Amygdala (tissue), 56 donors: ENCODE data around the gene ERVMER34-1.

Experiments used
- DNase-seq, 56 donors: peaks; one replicate each; lab custom pipeline; 2025; lab: John Stamatoyannopoulos, UW

The ERVMER34-1 gene

GRCh38 chr4:52726826-52727580 is 24.2 kb downstream of the ERVMER34-1 start:
- no peak for DNase-seq

DNA sequence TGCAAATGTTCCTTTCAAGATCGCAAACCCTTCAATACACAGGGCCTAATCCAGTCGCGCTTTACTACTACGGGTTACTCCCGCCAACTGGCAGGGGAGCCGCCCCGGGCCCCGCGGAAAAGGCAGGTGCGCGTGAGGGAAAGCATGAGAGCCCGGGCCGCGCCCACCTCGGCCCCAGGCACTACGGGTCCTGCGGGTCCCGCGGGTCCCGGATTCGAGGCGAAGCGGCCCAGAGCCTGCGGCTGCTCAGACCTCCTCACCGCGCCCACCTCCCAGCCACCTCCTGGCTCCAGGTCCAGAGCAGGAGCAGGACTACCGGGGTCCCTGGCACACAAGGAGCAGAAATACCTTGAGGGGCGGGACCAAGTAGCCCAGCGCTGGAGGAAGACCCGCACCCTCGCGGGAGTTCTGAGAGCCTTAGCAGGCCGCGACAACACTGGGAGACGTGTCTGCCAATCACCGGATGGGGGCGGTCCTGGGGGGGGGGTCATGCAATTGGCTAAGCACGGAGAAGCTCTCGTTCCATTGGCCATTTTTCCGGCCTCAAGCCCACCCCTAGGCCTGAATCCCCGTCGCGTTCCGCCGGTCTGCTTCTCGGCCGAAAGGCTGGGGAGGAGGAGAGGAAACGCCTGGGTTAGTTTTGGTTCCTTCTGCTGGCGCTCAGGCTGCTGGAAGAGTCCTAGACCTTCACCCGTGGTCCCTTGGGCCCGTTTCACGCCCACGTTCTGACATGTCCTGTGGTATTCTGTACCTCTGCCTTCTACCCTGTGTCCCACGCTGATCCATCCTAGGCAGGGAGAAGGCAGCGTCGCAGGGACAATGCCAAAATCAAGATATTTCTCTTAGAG is 29.0 kb downstream of the ERVMER34-1 start:
- DNase-seq: peak; percentile 32 to 97 (median 92)

- no peak for DNase-seq
Measured at GRCh38 chr4:52718123-52718522, 33.1 kb downstream of the ERVMER34-1 start.

DNA sequence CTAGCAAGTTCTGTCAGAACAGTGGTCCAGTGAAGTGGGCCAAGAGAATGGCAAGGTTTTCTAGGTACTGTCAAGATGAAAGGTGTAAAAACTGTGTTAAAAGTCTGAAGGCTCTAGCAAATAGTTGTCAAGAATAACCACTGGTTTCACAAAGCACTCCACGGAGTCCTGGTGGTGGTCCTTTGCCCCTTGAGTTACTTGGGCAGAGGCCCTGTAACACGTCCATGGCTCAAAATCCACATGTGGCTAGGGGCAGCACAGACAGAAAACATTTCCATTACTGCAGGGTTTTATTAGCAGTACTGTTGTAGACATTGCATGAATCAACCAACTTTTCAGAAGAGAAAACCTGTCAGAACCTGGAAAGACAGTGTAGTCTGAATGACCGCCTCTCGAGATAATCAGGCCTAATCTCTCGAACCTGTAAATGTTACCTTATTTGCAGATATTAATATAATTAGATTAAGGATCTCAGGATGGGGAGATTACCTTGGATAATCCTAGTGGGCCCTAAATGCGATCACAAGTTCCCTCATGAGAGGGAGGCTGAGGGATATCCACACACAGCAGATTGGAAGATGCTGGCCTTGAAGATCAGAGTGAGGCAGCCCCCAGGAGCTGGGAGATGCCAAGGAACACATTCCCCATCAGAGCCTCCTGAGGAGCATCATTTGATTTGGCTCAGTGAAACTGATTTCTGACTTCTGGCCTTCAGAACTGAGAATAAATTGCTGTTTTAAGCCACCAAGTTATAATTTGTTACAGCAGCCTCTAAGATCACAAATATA is 34.7 kb downstream of the ERVMER34-1 start:
- no peak for DNase-seq

GRCh38 chr4:52715914-52716313 is 35.3 kb downstream of the ERVMER34-1 start:
- no peak for DNase-seq

DNA sequence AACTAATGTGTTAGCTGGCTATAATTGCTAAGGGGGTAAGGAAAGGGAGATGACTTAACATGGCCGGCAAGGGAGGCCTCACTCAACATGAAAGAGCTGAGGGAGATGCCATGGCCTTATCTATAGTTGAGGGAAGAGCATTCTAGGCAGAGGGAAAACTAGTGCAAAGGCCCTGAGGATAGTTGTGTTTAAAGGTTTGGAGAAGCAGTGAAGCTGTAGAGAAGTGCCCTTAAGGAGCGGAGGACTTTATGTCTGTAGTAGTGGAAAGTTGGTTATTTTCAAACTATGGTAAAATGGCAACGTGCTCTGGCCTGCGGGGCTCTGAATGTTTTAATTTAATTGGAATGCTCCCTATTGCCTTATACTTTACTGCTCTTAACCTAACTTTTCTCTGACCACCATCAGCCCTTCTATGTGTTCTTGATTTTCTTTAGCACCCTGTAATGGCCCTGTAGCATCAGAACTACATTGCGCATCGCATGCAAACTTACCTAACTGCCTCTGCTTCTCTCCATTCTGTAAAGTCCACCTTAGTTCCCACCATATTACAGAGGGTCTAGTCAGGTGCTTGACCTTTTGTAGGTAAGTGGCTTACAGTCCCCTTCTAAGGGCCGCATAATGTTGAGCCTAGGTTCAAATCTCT is 35.8 kb downstream of the ERVMER34-1 start:
- DNase-seq: no peak

GRCh38 chr4:52714597-52715254 is 36.5 kb downstream of the ERVMER34-1 start:
- no peak for DNase-seq

DNA sequence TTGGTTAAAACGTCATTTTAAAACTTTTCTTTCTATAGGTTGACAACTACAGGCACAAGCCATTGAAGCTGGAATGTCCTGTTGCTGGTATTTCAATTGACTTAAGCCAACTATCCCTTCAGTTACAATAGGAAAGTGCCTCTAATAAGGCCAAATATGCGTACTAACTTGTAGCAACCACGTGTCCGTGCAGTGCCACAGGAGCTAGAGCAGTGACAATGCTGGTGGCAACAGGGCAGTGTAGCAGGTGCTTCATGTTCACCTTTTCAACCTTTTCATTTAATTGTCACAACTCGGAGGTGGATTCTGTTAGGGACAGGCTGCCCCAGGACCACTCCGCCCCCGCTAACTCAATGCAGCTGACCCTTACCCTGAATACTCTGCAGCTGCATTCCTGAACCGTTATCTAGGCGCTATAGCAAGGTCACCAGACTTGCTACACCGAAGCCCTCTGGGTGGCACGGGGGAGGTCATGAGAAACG is 37.7 kb downstream of the ERVMER34-1 start:
- no peak for DNase-seq

DNA sequence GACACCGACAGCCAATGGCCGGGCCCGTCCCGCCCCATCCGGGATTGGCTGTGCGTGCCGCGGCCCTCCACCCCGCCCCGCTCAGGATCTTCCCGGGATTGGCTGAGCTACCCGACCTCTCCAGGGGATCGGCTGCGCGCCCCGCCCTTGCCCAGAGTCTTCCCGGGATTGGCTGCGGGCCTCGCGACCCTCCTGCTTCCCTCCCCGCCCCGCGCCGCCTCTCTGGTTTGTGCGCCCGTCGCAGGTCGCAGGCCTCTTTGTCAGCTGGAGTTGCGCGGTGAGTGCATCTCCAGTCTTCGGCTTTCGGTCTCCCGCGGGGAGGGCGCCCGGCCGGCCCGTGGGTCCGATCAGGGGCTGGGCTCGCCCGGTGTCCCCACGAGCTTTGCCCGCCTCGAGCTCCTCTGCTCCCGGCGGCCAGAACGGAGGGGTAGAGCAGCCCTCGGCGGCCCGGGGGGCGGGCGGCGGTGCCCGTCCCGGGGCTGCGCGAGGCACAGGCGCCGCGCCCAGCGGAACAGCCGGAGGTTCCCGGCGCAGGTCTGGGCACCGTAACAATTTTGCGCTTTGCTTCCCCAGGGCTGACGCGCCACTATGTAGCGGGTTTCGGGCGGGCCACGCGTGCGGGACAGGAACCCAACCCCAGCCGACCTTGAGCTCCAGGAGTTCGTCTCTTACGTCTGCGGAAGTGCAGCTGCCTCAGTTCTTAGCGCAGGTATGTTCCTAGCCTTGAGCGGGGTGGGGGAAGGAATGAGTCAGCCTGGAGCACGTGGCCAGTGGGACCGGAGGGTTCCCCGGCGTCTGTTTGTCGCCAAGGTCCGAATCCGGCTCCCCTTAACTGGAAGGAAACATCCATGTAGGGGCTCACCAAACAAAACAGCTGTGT is 38.7 kb downstream of the ERVMER34-1 start:
- DNase-seq: peak; percentile 72 to 99 (median 97)

GRCh38 chr4:52711834-52712250 is 39.4 kb downstream of the ERVMER34-1 start:
- no peak for DNase-seq

DNA sequence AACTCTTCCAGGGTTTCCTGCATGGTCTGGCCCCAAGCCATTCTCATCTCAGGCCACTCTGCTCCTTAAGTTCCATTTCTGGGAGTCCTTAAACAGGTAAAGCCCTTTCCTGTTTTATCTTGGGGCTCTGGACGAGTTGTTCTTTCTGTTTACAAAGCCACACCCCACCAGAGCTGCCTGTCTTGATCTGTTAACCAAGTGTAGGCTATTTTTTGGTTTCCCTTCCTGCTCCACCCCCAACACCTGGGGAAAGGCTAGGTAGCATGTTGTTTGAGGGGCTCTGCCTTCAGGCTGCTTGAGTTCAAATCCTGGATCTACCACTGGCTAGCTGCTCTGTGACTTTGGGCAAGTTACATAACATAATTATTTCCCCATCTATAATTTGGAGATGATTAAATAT is 40.0 kb downstream of the ERVMER34-1 start:
- DNase-seq: no peak

DNA sequence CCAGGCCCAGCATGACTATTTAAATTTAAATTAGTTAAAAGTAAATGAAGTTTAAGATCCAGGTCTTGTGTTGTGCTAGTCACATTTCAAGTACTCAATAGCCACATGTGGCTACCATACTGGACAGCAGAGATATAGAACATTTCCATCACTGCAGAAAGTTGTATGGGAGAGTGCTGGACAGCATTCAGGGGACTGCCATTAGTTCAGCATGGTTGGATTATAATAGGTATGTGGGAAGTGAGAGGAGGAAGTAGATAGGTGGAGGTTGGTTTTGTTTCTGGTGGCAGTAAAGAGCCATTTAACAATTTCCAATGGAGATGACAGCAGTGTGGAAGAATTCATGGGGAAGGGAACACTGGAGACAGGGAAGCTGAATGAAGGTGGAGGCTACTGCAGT is 42.1 kb downstream of the ERVMER34-1 start:
- DNase-seq: no peak

DNA sequence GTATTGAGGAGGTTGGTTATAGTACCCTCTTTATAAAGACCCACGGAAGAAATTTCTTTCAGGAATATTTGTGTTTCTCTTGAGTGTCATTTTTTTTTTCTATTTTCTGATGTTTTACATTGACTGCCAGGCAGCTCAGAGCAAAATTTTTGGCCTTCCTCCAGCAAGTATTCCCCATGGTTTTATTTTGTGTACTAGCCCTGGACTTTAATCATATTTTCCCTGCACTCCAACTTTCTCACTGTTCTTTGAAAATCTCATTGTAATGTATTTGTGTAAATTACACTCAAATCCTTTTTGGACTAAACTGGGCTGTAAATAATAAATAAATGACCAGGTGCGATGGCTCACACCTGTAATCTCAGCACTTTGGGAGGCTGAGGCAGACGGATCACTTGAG is 46.6 kb downstream of the ERVMER34-1 start:
- no peak for DNase-seq

DNA sequence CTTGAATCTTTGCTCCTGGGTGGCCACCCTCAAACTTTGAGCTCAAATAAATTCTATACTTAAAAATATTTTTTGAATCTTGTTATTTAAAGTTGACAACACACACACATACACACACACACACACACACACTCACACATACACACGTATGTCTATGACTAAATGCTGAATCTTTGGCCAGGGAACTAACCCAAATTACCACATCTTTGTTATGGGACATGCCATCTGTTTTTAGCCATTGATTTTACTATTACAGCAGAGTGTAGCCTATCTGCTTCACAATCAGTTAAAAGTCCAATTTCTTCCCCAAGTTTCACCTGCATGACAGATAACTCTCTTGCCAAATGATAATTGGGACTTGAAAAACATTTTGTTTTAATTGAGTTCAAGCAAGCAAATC is 47.1 kb downstream of the ERVMER34-1 start:
- no peak for DNase-seq

DNA sequence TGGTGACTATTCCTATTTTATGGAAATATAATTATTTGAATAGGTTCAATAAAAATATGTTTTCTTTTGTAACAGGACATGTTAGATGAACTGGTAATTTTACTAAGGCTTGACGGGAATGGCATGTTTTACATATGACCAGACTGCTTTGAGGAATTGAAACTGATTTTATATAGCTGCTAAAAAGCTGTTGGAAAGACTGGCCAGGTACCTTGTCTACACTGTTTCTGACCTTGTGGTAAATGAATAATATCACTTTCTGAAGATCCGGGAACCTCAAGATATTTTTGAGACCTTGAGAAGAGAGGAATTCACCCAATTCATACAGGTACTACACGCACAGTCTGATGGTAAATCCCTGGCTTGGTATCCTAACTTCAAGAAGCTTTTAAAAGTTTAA is 50.0 kb downstream of the ERVMER34-1 start:
- DNase-seq: no peak

DNA sequence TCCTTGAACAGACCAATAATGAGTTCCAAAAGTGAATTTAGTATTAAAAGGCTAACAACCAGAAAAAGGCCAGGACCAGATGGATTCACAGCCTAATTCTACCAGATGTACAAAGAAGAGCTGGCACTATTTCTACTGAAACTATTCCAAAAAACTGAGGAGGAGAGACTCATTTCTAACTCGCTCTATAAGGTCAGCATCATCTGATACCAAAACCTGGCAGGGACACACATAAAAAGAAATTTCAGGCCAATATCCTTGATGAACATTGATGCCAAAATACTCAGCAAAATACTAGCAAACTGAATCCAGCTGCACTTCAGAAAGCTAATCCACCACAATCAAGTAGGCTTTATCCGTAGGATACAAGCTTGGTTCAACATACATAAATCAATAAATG is 56.3 kb downstream of the ERVMER34-1 start:
- DNase-seq: no peak

DNA sequence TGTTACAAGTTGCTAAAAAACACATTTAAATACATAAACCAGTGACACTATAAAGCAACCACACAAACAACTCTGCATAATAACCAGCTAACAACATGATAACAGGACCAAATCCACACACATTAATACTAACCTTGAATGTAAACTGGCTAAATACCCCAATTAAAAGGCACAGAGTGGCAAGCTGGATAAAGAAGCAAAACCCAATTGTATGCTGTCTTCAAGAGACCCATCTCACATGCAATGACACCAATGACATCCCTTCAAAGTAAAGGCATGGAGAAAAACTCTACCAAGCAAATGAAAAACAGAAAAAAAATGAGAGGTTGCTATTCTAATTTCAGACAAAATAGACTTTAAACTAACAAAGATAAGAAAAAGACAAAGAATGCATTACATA is 57.7 kb downstream of the ERVMER34-1 start:
- DNase-seq: no peak
